ENCODE results near the gene ANK3. TPM values are rescaled to one million over a fixed set of nuclear protein-coding genes. Genes with fewer than 3 reads are reported as not detected.

ANK3 gene
- total and polyA plus RNA-seq, 2 experiments from 2014 or later: 46.5 to 85.2 TPM

- TF ChIP-seq REST (IDR thresholded peaks at IDR 0.05; ENCODE audit: unreplicated experiment) (no peak), CTCF (conservative IDR thresholded peaks at IDR 0.05; ENCODE audit: low read depth in 2 of 2) (no peak), ETS1 (IDR thresholded peaks at IDR 0.05) (no peak), EZH2 (IDR thresholded peaks at IDR 0.05; ENCODE audit: low read depth, unreplicated experiment) (no peak), NANOG (IDR thresholded peaks at IDR 0.05; ENCODE audit: borderline replicate concordance) (no peak), ZNF331 (CRISPR knock-in tag; IDR thresholded peaks at IDR 0.05; ENCODE audit: low read depth) (no peak), EZH2phosphoT487 (IDR thresholded peaks at IDR 0.05; ENCODE audit: unreplicated experiment) (no peak), JUNB (IDR thresholded peaks at IDR 0.05; ENCODE audit: unreplicated experiment) (no peak), ZNF114 (CRISPR knock-in tag; IDR thresholded peaks at IDR 0.05) (no peak), STAT1 (IDR thresholded peaks at IDR 0.05; ENCODE audit: unreplicated experiment) (no peak), CREB1 (CRISPR knock-in tag; IDR thresholded peaks at IDR 0.05; ENCODE audit: low read depth) (no peak), POLR2AphosphoS5 (IDR thresholded peaks at IDR 0.05; ENCODE audit: low read depth) (no peak)
Measured at GRCh38 chr10:60123172-60123571, 266.5 kb downstream of the ANK3 start (continued).

GRCh38 chr10:60122190-60122589 is 267.5 kb downstream of the ANK3 start:
- Mint-ChIP-seq H3K9me3 (no peaks in the 10 kb centered on the region), H3K4me3 (no peak overlapping the region), H3K4me1 (no peaks in the 10 kb centered on the region), H3K36me3 (ENCODE audit: low read depth) (no peaks in the 10 kb centered on the region; the same call in 2 of the 3 replicates), H3K27me3 (ENCODE audit: insufficient read depth, low read depth, poor library complexity) (no peaks in the 10 kb centered on the region), H3K27ac (0 out of 2 replicates have a peak overlapping the region, but pooled peaks have one; percentile 69)
- no peaks in the 10 kb centered on the region; the same call in 1 of the 2 replicates for H3K36me3 ChIP-seq (ENCODE audit: insufficient read depth)
- no peak overlapping the region for H3K4me2 ChIP-seq
- DNase-seq (ENCODE audit: low spot score) (no peak), ATAC-seq (no peak)
- H3K79me2 ChIP-seq (replicated peaks; ENCODE audit: insufficient read depth): no peaks in the 10 kb centered on the region
- no peaks in the 10 kb centered on the region for H3K27me3 ChIP-seq (ENCODE audit: insufficient read depth)
- no peaks in the 10 kb centered on the region for H3K9me2 ChIP-seq (ENCODE audit: insufficient read depth)
- no peaks in the 10 kb centered on the region for H3F3A ChIP-seq (replicated peaks; ENCODE audit: low read depth)
- H2AFZ ChIP-seq: no peak overlapping the region
- no peak overlapping the region for H3K4me3 ChIP-seq
- H3K4me1 ChIP-seq (ENCODE audit: insufficient read depth): no peaks in the 10 kb centered on the region
- no peaks in the 10 kb centered on the region; the same call in 1 of the 2 replicates for H4K20me1 ChIP-seq (replicated peaks; ENCODE audit: insufficient read depth)
- H3K27ac ChIP-seq (ENCODE audit: low read depth): no peak overlapping the region
- TF ChIP-seq ZNF114 (CRISPR knock-in tag; IDR thresholded peaks at IDR 0.05) (no peak), ZNF462 (CRISPR knock-in tag; IDR thresholded peaks at IDR 0.05) (no peak)

Data from GM23338 (cell line).